Endothelial cell of coronary artery (primary cell): ENCODE measurements around the gene ZNF763. TPM values are rescaled to one million over a fixed set of nuclear protein-coding genes. Genes with fewer than 3 reads are reported as not detected.

Source experiments
- total RNA-seq: library from RNA; depleted of rRNA; stranded (reverse); fragments of >200 nt; gene quantifications from 2 replicates; pipeline ENCODE4 v1.2.3, GENCODE V29; 2014

The ZNF763 gene
- 0.36 and 0.75 TPM in 2 replicates for total RNA-seq

DNA sequence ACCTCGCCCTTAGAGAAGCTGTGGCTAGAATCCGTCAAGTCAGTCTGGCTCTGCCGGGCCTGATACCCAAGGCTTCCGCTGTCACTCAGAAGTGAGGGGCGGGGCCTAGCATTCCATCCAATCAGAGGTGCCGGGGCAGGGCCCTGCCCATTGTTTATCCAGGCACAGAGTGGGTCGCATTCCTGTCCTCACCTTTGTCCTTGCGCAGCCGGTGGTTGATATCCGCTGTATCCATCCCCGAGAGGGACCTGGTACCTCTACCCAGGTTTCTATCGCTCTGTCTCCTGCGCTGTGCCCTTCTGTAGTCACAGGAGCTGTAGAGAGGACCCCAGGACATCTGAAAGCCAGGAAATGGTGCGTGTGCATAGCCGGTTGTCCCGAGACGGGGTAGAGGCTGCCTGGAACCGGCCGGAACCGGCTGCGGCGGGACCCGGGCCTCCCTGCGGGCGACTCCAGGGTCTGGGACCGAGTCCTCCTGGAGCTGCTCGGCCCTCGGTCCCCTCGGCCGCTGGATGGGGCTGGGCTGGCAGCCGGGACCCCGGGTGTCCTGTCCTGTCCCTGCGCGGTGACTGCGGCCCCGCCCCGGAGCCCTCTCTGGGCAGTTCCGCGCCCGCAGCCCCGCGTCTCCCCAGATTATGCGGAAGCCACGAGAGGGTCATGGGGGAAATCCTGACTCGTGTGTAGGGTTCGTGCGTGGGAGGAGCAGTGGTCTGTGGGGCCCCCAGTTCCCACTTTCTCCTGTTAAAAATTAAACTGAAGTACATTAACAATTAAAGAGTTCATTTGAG, at the start of gene ZNF763:
ZNF763 (plus strand) TSS at position 183 of the 788 bp plus-strand sequence; CDS start at position 352, 169 bp downstream.

DNA sequence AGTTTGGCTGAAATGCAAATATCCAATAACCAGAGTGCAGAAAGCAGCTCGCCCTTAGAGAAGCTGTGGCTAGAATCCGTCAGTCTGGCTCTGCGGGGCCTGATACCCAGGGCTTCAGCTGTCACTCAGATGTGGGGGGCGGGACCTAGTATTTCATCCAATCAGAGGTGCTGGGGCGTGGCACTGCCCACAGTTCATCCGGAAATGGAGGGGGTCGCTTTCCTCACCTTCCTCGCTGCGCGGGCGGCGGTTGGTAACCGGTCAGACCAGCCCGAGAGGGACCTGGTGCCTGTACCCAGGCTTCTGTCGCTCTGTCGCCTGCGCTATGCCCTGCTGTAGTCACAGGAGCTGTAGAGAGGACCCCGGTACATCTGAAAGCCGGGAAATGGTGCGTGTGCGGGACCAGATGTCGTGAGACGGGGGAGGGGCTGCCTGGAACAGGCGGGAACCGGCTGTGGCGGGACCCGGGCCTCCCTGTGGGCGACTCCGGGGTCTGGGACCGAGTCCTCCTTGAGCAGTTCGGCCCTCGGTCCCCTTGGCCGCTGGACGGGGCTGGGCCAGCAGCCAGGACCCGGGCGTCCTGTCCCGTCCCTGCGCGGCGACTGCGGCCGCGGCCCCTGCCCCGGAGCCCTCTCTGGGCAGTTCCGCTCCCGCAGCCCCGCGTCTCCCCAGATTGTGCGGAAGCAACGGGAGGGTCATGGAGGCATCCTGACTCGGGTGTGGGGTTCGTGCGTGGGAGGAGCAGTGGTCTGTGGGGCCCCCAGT, 39.8 kb upstream of the ZNF763 start, which contains the start of gene ZNF700:
ZNF700 (plus strand) TSS at position 222 of the 765 bp plus-strand sequence; CDS start at position 326, 104 bp downstream.

Other genes starting within 250 kb of the ZNF763 start
- gene ZNF823, start 226.1 kb upstream of the ZNF763 start, total RNA-seq, result 5.5 TPM in 2 replicates
- 6.1 and 7.3 TPM in 2 replicates for gene ZNF441, start 198.0 kb upstream of the ZNF763 start, total RNA-seq
- gene ZNF491, start 166.5 kb upstream of the ZNF763 start, total RNA-seq, result 0.90 and 2.4 TPM in 2 replicates
- gene ZNF440, start 150.8 kb upstream of the ZNF763 start, total RNA-seq, result 6.9 and 8.6 TPM in 2 replicates
- 0.27 and 2.6 TPM in 2 replicates for gene ZNF439, start 116.3 kb upstream of the ZNF763 start, total RNA-seq
- gene ZNF69, start 77.3 kb upstream of the ZNF763 start, total RNA-seq, result 1.3 and 4.0 TPM in 2 replicates
- gene ZNF700, start 39.9 kb upstream of the ZNF763 start, total RNA-seq, result 5.7 and 6.7 TPM in 2 replicates
- gene ZNF433, start 70.6 kb downstream of the ZNF763 start, total RNA-seq, result 1.7 and 2.8 TPM in 2 replicates
- 0.18 and 0.19 TPM in 2 replicates for gene ZNF878, start 87.9 kb downstream of the ZNF763 start, total RNA-seq
- 1.1 and 2.8 TPM in 2 replicates for gene ZNF844, start 99.7 kb downstream of the ZNF763 start, total RNA-seq
- gene ZNF20, start 175.3 kb downstream of the ZNF763 start, total RNA-seq, result 2.4 and 3.5 TPM in 2 replicates
- 10.4 and 10.5 TPM in 2 replicates for gene ZNF625, start 191.7 kb downstream of the ZNF763 start, total RNA-seq
- 5.1 and 8.8 TPM in 2 replicates for gene ZNF136, start 198.1 kb downstream of the ZNF763 start, total RNA-seq